LNCAP (cell line): ENCODE results near the gene DMD.

Experiments used
- CTCF ChIP-seq: fragments of 450-650 bp; IDR thresholded peaks from 2 replicates; pipeline ENCODE4 v1.5.1; 2017; ENCODE audit warnings: mild to moderate bottlenecking

DMD gene

GRCh38 chrX:31233941-31234496 lies 1977.3 kb downstream of the DMD start:
- TF ChIP-seq CTCF, result no peak

DNA sequence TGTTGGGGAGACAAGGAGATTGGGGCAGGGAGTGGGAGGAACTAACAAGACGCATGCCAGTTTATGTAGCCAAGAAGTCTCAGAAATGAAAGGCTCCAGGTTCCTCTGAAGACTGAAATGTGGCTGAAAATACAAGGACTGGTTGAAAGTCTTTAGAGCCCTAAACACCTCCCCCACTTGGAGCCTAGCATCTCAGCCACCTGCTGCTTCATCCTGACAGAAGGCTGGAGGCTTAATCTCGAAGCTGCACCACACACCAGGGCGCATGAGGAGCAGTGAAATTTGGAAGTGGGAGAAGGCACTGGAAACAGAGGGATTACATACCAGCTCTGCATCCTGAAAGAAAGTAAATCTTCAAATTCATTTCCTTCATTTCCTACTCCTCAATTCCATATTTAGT lies 1978.8 kb downstream of the DMD start:
- TF ChIP-seq CTCF, result no peak

GRCh38 chrX:31228909-31229308 lies 1982.4 kb downstream of the DMD start:
- TF ChIP-seq CTCF, result no peak

DNA sequence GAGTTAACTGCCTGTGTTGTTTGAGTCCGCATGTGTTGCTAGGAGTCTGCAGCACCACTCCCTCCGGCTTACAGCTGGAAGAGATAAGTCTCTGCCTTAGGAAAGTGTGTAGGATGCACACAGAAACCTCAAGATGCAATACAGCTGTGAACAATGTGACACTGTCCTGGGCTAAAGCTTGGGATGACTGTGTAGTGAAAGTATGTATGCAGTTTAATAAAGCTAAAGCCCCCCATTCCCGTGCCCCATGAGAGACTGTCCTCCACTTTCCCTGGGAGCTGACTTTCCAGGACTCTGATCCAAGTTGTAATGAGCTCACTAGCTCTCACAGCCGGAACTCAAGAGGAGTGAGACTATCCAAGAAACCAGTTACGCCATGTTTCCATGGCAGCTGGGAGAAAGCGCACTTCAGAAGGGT lies 1982.9 kb downstream of the DMD start:
- no peak for TF ChIP-seq CTCF

DNA sequence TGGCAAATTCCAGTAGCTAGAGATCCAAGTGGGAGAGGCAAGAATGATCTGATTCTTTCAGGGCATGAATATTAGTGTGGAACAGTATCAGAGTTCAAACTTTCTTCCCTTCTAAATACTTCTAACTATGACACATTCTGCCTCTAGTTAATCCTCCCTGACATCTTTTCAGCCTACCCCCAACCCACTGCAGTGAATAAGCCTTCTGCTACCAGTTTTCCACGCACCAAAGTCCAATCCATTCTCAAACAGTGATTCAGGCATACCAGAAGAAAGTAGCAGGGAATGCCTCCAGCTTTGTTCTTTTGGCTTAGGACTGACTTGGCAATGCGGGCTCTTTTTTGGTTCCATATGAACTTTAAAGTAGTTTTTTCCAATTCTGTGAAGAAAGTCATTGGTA lies 1984.1 kb downstream of the DMD start:
- TF ChIP-seq CTCF, result no peak

- TF ChIP-seq CTCF, result no peak
These were observed 1985.5 kb downstream of the DMD start for GRCh38 chrX:31225819-31226218.

- TF ChIP-seq CTCF, result no peak
These were observed 1986.9 kb downstream of the DMD start for GRCh38 chrX:31224381-31225012.

- no peak for TF ChIP-seq CTCF
These were observed 1987.5 kb downstream of the DMD start for GRCh38 chrX:31223817-31224216.
